Activated CD4-positive, alpha-beta T cell treated with anti-CD3 and anti-CD28 coated beads for 24 hours (primary cell): Measurements from ENCODE around the gene CCL4L2.
"Not testable (repeated sequence)": the region's sequence is repeated elsewhere in the genome, so short reads cannot be mapped to it uniquely, and the experiment has no call there.

Experiments
- DNase-seq, 2 donors: peaks; one replicate each; pipeline ENCODE4 v3.0.0-alpha.2; 2020; ENCODE audit warnings: low read depth in 2 of 2

Gene CCL4L2

GRCh38 chr17:36210439-36211211 is at the start of gene CCL4L2:
Gene CCL4L2, plus strand, starts transcription at chr17:36211063.
- DNase-seq, result not testable (repeated sequence)

GRCh38 chr17:36168836-36169235 is 42.0 kb upstream of the CCL4L2 start:
- DNase-seq, result not testable (repeated sequence)

GRCh38 chr17:36176536-36176935 is 34.3 kb upstream of the CCL4L2 start, which contains the start of gene TBC1D3B:
Gene TBC1D3B, minus strand, starts transcription at chr17:36176636. Its CDS starts 1,586 bp downstream, at chr17:36175050.
- DNase-seq, result not testable (repeated sequence)

- not testable (repeated sequence) for DNase-seq
Measured at GRCh38 chr17:36181446-36182175, 29.3 kb upstream of the CCL4L2 start.

- DNase-seq, result no peak
Measured at GRCh38 chr17:36182176-36183000, 28.5 kb upstream of the CCL4L2 start.

- peak in 1 of 2 donors; percentile 16 for DNase-seq
Measured at GRCh38 chr17:36183001-36183971, 27.6 kb upstream of the CCL4L2 start.

GRCh38 chr17:36184023-36184765 is 26.7 kb upstream of the CCL4L2 start:
- DNase-seq, result no peak

- no peak for DNase-seq
Measured at GRCh38 chr17:36185416-36185815, 25.4 kb upstream of the CCL4L2 start.

GRCh38 chr17:36186810-36187763 is 23.8 kb upstream of the CCL4L2 start:
- DNase-seq, result not testable (repeated sequence)

- not testable (repeated sequence) for DNase-seq
Measured at GRCh38 chr17:36187943-36188665, 22.8 kb upstream of the CCL4L2 start.

- no peak for DNase-seq
Measured at GRCh38 chr17:36188891-36189306, 22.0 kb upstream of the CCL4L2 start.

- DNase-seq, result not testable (repeated sequence)
Measured at GRCh38 chr17:36189993-36190392, 20.9 kb upstream of the CCL4L2 start.

GRCh38 chr17:36190549-36191330 is 20.1 kb upstream of the CCL4L2 start:
- DNase-seq, result not testable (repeated sequence)

- DNase-seq, result no peak
Measured at GRCh38 chr17:36193216-36193775, 17.6 kb upstream of the CCL4L2 start.

GRCh38 chr17:36194147-36194831 is 16.6 kb upstream of the CCL4L2 start:
- DNase-seq, result not testable (repeated sequence)

GRCh38 chr17:36194832-36195433 is 15.9 kb upstream of the CCL4L2 start:
- not testable (repeated sequence) for DNase-seq
